GM12878 (cell line): ENCODE measurements around the gene IL31.

ENCODE experiments used
- CBX3 ChIP-seq: fragments of 200-600 bp; sonication (generic); IDR thresholded peaks from 2 replicates; pipeline ENCODE4 v1.6.1; 2016; ENCODE audit warnings: low read depth, borderline replicate concordance
- EGR1 ChIP-seq, 2 experiments: IDR thresholded peaks; 1 replicate in 1 of 2; 2 replicates in 1 of 2; pipeline ENCODE4 v1.6.1; 2011 to 2012; ENCODE audit warnings: low read depth in 2 of 2, low read length in 2 of 2, borderline replicate concordance in 1 of 2, mild to moderate bottlenecking in 1 of 2, moderate library complexity in 1 of 2
- ELK1 ChIP-seq: IDR thresholded peaks from 2 replicates; pipeline ENCODE4 v1.6.1; 2012; ENCODE audit warnings: low read depth, low read length, improper control_type of control experiment
- EP300 ChIP-seq, 2 experiments: fragments of 150-350 bp in 1 of 2; IDR thresholded peaks; 2 replicates each; pipeline ENCODE4 v1.6.1; 2011 to 2012; ENCODE audit warnings: low read depth in 2 of 2, low read length in 2 of 2, borderline replicate concordance in 1 of 2, improper control_type of control experiment in 1 of 2, inconsistent platforms in 1 of 2; ENCODE audit not compliant: control insufficient read depth in 1 of 2
- MAX ChIP-seq: IDR thresholded peaks from 2 replicates; pipeline ENCODE4 v1.6.1; 2012; ENCODE audit warnings: low read depth, low read length, improper control_type of control experiment
- PAX8 ChIP-seq: fragments of 450-650 bp; IDR thresholded peaks from 2 replicates; pipeline ENCODE4 v1.6.1; 2017; ENCODE audit warnings: mild to moderate bottlenecking, moderate library complexity
- POLR2A ChIP-seq: IDR thresholded peaks from 2 replicates; pipeline ENCODE4 v1.6.1; 2011; ENCODE audit warnings: low read depth, mild to moderate bottlenecking, low read length
- POLR2AphosphoS5 ChIP-seq: IDR thresholded peaks from 2 replicates; pipeline ENCODE4 v1.6.1; 2011; ENCODE audit warnings: mild to moderate bottlenecking, low read length, inconsistent platforms
- TF ChIP-seq, protein P1 (sequence below): IDR thresholded peaks from 2 replicates; pipeline ENCODE4 v1.6.1; 2011; ENCODE audit warnings: low read depth, low read length, improper control_type of control experiment, borderline replicate concordance

GRCh38 chr12:122138181-122138580 is 35.8 kb downstream of the IL31 start:
- TF ChIP-seq ELK1 (no peak), POLR2AphosphoS5 (no peak), PAX8 (no peak), EGR1 (IDR thresholded peaks at IDR 0.05; ENCODE audit: borderline replicate concordance in 1 of 2, low read depth in 2 of 2, low read length in 2 of 2) (no peak), MAX (no peak), EP300 (IDR thresholded peaks at IDR 0.05; ENCODE audit: borderline replicate concordance in 1 of 2, control insufficient read depth in 1 of 2, low read depth in 2 of 2, low read length in 2 of 2) (no peak), POLR2A (no peak), CBX3 (no peak)
- TF ChIP-seq, protein P1, sequence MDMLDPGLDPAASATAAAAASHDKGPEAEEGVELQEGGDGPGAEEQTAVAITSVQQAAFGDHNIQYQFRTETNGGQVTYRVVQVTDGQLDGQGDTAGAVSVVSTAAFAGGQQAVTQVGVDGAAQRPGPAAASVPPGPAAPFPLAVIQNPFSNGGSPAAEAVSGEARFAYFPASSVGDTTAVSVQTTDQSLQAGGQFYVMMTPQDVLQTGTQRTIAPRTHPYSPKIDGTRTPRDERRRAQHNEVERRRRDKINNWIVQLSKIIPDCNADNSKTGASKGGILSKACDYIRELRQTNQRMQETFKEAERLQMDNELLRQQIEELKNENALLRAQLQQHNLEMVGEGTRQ: no peak
